HEK293T (cell line): ENCODE results near the gene CCDC38.

Experiments used
- BHLHE40 ChIP-seq: fragments of 450-650 bp; IDR thresholded peaks from 2 replicates; pipeline ENCODE4 v1.6.1; 2016; ENCODE audit warnings: mild to moderate bottlenecking, moderate library complexity, borderline replicate concordance
- ELF4 ChIP-seq: fragments of 450-650 bp; IDR thresholded peaks from 2 replicates; pipeline ENCODE4 v1.6.1; 2017; ENCODE audit warnings: antibody characterized with exemption
- FOXA1 ChIP-seq: fragments of 450-650 bp; IDR thresholded peaks from 2 replicates; pipeline ENCODE4 v1.6.1; 2016; ENCODE audit warnings: mild to moderate bottlenecking
- FOXK2 ChIP-seq: fragments of 450-650 bp; IDR thresholded peaks from 2 replicates; pipeline ENCODE4 v1.6.1; 2016; ENCODE audit warnings: mild to moderate bottlenecking
- FOXM1 ChIP-seq: fragments of 450-650 bp; IDR thresholded peaks from 2 replicates; pipeline ENCODE4 v1.6.1; 2017; ENCODE audit warnings: mild to moderate bottlenecking, borderline replicate concordance
- NFRKB ChIP-seq: fragments of 450-650 bp; IDR thresholded peaks from 2 replicates; pipeline ENCODE4 v1.6.1; 2016; ENCODE audit warnings: mild to moderate bottlenecking, moderate library complexity
- SP1 ChIP-seq: fragments of 450-650 bp; IDR thresholded peaks from 2 replicates; pipeline ENCODE4 v1.6.1; 2017
- SUZ12 ChIP-seq: fragments of 450-650 bp; IDR thresholded peaks from 2 replicates; pipeline ENCODE4 v1.6.1; 2016; ENCODE audit warnings: mild to moderate bottlenecking
- TARDBP ChIP-seq: fragments of 450-650 bp; IDR thresholded peaks from 2 replicates; pipeline ENCODE4 v1.6.1; 2016
- ZNF384 ChIP-seq: fragments of 450-650 bp; IDR thresholded peaks from 2 replicates; pipeline ENCODE4 v1.6.1; 2016

GRCh38 chr12:95942101-95942523, 302 bp downstream of the CCDC38 start:
- TF ChIP-seq SP1: no peak
- TF ChIP-seq BHLHE40: no peak
- TF ChIP-seq NFRKB: no peak
- no peak for TF ChIP-seq FOXK2
- no peak for TF ChIP-seq TARDBP
- no peak for TF ChIP-seq FOXM1
- TF ChIP-seq ELF4: no peak
- no peak for TF ChIP-seq SUZ12
- no peak for TF ChIP-seq FOXA1
- no peak for TF ChIP-seq ZNF384
